Heart left ventricle (tissue), 13 donors: ENCODE data around the gene NR1H2.

ENCODE experiments used
- POLR2A ChIP-seq, 2 donors: fragments of 450-650 bp; IDR thresholded peaks; one replicate each; pipeline ENCODE4 v1.6.1; 2017; ENCODE audit warnings: antibody characterized with exemption in 2 of 2, mild to moderate bottlenecking in 2 of 2, moderate library complexity in 2 of 2
- TF ChIP-seq, protein P1 (sequence below), 12 donors: fragments of 200-600 bp; sonication (generic) in 4 of 12; IDR thresholded peaks; one replicate each; pipeline versions ENCODE4 v1.5.0 to v1.8.0; 2018 to 2022; ENCODE audit warnings: antibody characterized with exemption in 12 of 12, mild to moderate bottlenecking in 5 of 12
- donor health status: ischemic (EF 13 %, LVEDD 7.1; RV severe dilation, severe dysfunction).
- donor health status: DM: no; HTN: yes; CAD: no.
- donor health status: DM: no; HTN: no; CAD: no.
- donor health status: ischemic (EF 25% LVEDD 6.9; RV normal size, moderate dysfunction).
- donor health status: ischemic (EF 25% LVEDD 5.7; RV mildly dilated, moderate dysfunction).
- donor health status: ischemic (EF 35%, LVEDD 5.7; RV mildly dilated, moderate dysfunction).
- donor health status: nonischemic (EF 11% LVEDD 7.7; RV severe dilation, severe dysfunction).
- donor health status: DM: yes; HTN: yes; CAD: no.
- donor health status: PGD.
- donor health status: ischemic (EF 29% LVEDD 5.4; RV normal size, mild dysfunction).
- donor health status: nonischemic (EF 23%, LVEDD 6.1; RV moderate dilation, normal function).

- TF ChIP-seq POLR2A (IDR thresholded peaks at IDR 0.05): no peak
- TF ChIP-seq, protein P1, sequence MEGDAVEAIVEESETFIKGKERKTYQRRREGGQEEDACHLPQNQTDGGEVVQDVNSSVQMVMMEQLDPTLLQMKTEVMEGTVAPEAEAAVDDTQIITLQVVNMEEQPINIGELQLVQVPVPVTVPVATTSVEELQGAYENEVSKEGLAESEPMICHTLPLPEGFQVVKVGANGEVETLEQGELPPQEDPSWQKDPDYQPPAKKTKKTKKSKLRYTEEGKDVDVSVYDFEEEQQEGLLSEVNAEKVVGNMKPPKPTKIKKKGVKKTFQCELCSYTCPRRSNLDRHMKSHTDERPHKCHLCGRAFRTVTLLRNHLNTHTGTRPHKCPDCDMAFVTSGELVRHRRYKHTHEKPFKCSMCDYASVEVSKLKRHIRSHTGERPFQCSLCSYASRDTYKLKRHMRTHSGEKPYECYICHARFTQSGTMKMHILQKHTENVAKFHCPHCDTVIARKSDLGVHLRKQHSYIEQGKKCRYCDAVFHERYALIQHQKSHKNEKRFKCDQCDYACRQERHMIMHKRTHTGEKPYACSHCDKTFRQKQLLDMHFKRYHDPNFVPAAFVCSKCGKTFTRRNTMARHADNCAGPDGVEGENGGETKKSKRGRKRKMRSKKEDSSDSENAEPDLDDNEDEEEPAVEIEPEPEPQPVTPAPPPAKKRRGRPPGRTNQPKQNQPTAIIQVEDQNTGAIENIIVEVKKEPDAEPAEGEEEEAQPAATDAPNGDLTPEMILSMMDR (IDR thresholded peaks at IDR 0.05): no peak
These were observed 41.1 kb downstream of the NR1H2 start for GRCh38 chr19:50417111-50418081.
